Testis (tissue), 2 donors: ENCODE measurements around the gene HPCA.

Experiments used
- CTCF ChIP-seq, 3 experiments: fragments of 450-650 bp in 2 of 3; fragments of 200-600 bp in 1 of 3; sonication (generic) in 1 of 3; IDR thresholded peaks; one replicate each; pipeline ENCODE4 v1.5.1; 2016 to 2019; ENCODE audit warnings: antibody characterized with exemption in 3 of 3, mild to moderate bottlenecking in 2 of 3, moderate library complexity in 1 of 3
- POLR2A ChIP-seq: fragments of 450-650 bp; IDR thresholded peaks from one replicate; pipeline ENCODE4 v1.6.1; 2017; ENCODE audit warnings: antibody characterized with exemption, mild to moderate bottlenecking, moderate library complexity

GRCh38 chr1:32865639-32866405 is 20.5 kb upstream of the HPCA start:
- TF ChIP-seq POLR2A (no peak), CTCF (IDR thresholded peaks at IDR 0.05) (peak in 1 of 3 experiments; percentile 7)
